ENCODE measurements around the gene KCNS3.

KCNS3 gene

GRCh38 chr2:17899871-17900270, 21.4 kb downstream of the KCNS3 start:
- no peaks in the 10 kb centered on the region for H3K27me3 ChIP-seq (ENCODE audit: insufficient read depth, low read length, poor library complexity, severe bottlenecking)
- no peak for TF ChIP-seq EZH2phosphoT487 (IDR thresholded peaks at IDR 0.05; ENCODE audit: borderline replicate concordance)
- TF ChIP-seq, protein P1, sequence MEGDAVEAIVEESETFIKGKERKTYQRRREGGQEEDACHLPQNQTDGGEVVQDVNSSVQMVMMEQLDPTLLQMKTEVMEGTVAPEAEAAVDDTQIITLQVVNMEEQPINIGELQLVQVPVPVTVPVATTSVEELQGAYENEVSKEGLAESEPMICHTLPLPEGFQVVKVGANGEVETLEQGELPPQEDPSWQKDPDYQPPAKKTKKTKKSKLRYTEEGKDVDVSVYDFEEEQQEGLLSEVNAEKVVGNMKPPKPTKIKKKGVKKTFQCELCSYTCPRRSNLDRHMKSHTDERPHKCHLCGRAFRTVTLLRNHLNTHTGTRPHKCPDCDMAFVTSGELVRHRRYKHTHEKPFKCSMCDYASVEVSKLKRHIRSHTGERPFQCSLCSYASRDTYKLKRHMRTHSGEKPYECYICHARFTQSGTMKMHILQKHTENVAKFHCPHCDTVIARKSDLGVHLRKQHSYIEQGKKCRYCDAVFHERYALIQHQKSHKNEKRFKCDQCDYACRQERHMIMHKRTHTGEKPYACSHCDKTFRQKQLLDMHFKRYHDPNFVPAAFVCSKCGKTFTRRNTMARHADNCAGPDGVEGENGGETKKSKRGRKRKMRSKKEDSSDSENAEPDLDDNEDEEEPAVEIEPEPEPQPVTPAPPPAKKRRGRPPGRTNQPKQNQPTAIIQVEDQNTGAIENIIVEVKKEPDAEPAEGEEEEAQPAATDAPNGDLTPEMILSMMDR (conservative IDR thresholded peaks at IDR 0.05; ENCODE audit: low read length): no peak
- H3K4me3 ChIP-seq (ENCODE audit: low read length, poor library complexity, severe bottlenecking): no peak overlapping the region
- H3K9me3 ChIP-seq (ENCODE audit: insufficient read depth, low read depth, low read length): no peaks in the 10 kb centered on the region
- no peak overlapping the region for H3K4me2 ChIP-seq (ENCODE audit: low read depth, low read length, poor library complexity, severe bottlenecking)
- H3K9ac ChIP-seq (ENCODE audit: low read depth, low read length, poor library complexity, severe bottlenecking): no peak overlapping the region
- no peak overlapping the region for H2AFZ ChIP-seq (ENCODE audit: low read length)
- no peaks in the 10 kb centered on the region for H3F3A ChIP-seq (ENCODE audit: low read depth)
- no peaks in the 10 kb centered on the region for H3K9me2 ChIP-seq (replicated peaks; ENCODE audit: low read depth, low read length)
- H4K20me1 ChIP-seq (ENCODE audit: insufficient read depth, low read length, poor library complexity, severe bottlenecking): no peaks in the 10 kb centered on the region
- no peaks in the 10 kb centered on the region for H3K79me2 ChIP-seq (ENCODE audit: insufficient read depth, low read length)
- H3K4me1 ChIP-seq (ENCODE audit: insufficient read depth, low read length, poor library complexity, severe bottlenecking): no peaks in the 10 kb centered on the region
- no peaks in the 10 kb centered on the region for H3K36me3 ChIP-seq (ENCODE audit: insufficient read depth, low read length)

GRCh38 chr2:17901246-17901645, 22.8 kb downstream of the KCNS3 start:
- no peak overlapping the region for H2AFZ ChIP-seq (ENCODE audit: low read length)
- H3K9me3 ChIP-seq (ENCODE audit: insufficient read depth, low read depth, low read length): no peaks in the 10 kb centered on the region
- TF ChIP-seq, protein P1 (conservative IDR thresholded peaks at IDR 0.05; ENCODE audit: low read length): no peak
- TF ChIP-seq EZH2phosphoT487 (IDR thresholded peaks at IDR 0.05; ENCODE audit: borderline replicate concordance): no peak
- H3K36me3 ChIP-seq (ENCODE audit: insufficient read depth, low read length): no peaks in the 10 kb centered on the region
- no peaks in the 10 kb centered on the region for H3K4me1 ChIP-seq (ENCODE audit: insufficient read depth, low read length, poor library complexity, severe bottlenecking)
- H3K9ac ChIP-seq (ENCODE audit: low read depth, low read length, poor library complexity, severe bottlenecking): no peak overlapping the region
- no peaks in the 10 kb centered on the region for H3K9me2 ChIP-seq (replicated peaks; ENCODE audit: low read depth, low read length)
- no peak overlapping the region for H3K4me2 ChIP-seq (ENCODE audit: low read depth, low read length, poor library complexity, severe bottlenecking)
- H4K20me1 ChIP-seq (ENCODE audit: insufficient read depth, low read length, poor library complexity, severe bottlenecking): no peaks in the 10 kb centered on the region
- H3K79me2 ChIP-seq (ENCODE audit: insufficient read depth, low read length): no peaks in the 10 kb centered on the region
- H3K4me3 ChIP-seq (ENCODE audit: low read length, poor library complexity, severe bottlenecking): no peak overlapping the region
- H3K27me3 ChIP-seq (ENCODE audit: insufficient read depth, low read length, poor library complexity, severe bottlenecking): no peaks in the 10 kb centered on the region
- no peaks in the 10 kb centered on the region for H3F3A ChIP-seq (ENCODE audit: low read depth)

GRCh38 chr2:17910980-17911379, 32.5 kb downstream of the KCNS3 start:
- TF ChIP-seq, protein P1 (conservative IDR thresholded peaks at IDR 0.05; ENCODE audit: low read length): no peak
- TF ChIP-seq EZH2phosphoT487 (IDR thresholded peaks at IDR 0.05; ENCODE audit: borderline replicate concordance): no peak
- Histone ChIP-seq H3K27me3 (ENCODE audit: insufficient read depth, low read length, poor library complexity, severe bottlenecking) (no peaks in the 10 kb centered on the region), H3K9me2 (replicated peaks; ENCODE audit: low read depth, low read length) (no peaks in the 10 kb centered on the region), H4K20me1 (ENCODE audit: insufficient read depth, low read length, poor library complexity, severe bottlenecking) (no peaks in the 10 kb centered on the region), H3K4me2 (ENCODE audit: low read depth, low read length, poor library complexity, severe bottlenecking) (no peak overlapping the region), H3K9me3 (ENCODE audit: insufficient read depth, low read depth, low read length) (no peaks in the 10 kb centered on the region), H3F3A (ENCODE audit: low read depth) (no peaks in the 10 kb centered on the region), H3K79me2 (ENCODE audit: insufficient read depth, low read length) (no peaks in the 10 kb centered on the region), H2AFZ (ENCODE audit: low read length) (no peak overlapping the region), H3K36me3 (ENCODE audit: insufficient read depth, low read length) (no peaks in the 10 kb centered on the region), H3K4me1 (ENCODE audit: insufficient read depth, low read length, poor library complexity, severe bottlenecking) (no peaks in the 10 kb centered on the region), H3K4me3 (ENCODE audit: low read length, poor library complexity, severe bottlenecking) (no peak overlapping the region), H3K9ac (ENCODE audit: low read depth, low read length, poor library complexity, severe bottlenecking) (no peak overlapping the region)

Measured in Loucy (cell line).